Loucy (cell line): ENCODE data around the gene TAL2.

Experiments
- H2AFZ ChIP-seq: fragments of 200-600 bp; sonication (generic); 2 replicates; pipeline ENCODE4 v1.6.0; 2016; ENCODE audit warnings: antibody characterized with exemption, mild to moderate bottlenecking, low read length, moderate library complexity
- H3F3A ChIP-seq: fragments of 200-600 bp; 2 replicates; pipeline ENCODE4 v1.6.0; 2016; ENCODE audit warnings: antibody characterized with exemption, low read depth, mild to moderate bottlenecking
- H3K27me3 ChIP-seq: fragments of 200-600 bp; sonication (generic); 2 replicates; pipeline ENCODE4 v1.6.1; 2014; ENCODE audit warnings: low read length, mild to moderate bottlenecking; ENCODE audit not compliant: insufficient read depth, poor library complexity, severe bottlenecking
- H3K36me3 ChIP-seq: fragments of 200-600 bp; sonication (generic); 2 replicates; pipeline ENCODE4 v1.6.1; 2016; ENCODE audit warnings: low read length; ENCODE audit not compliant: insufficient read depth
- H3K4me1 ChIP-seq: fragments of 200-600 bp; sonication (generic); 2 replicates; pipeline ENCODE4 v1.5.1; 2014; ENCODE audit warnings: low read length, mild to moderate bottlenecking; ENCODE audit not compliant: insufficient read depth, poor library complexity, severe bottlenecking
- H3K4me2 ChIP-seq: fragments of 200-600 bp; sonication (generic); 2 replicates; pipeline ENCODE4 v1.6.0; 2014; ENCODE audit warnings: antibody characterized with exemption, low read length, low read depth, mild to moderate bottlenecking; ENCODE audit not compliant: poor library complexity, severe bottlenecking
- H3K4me3 ChIP-seq: fragments of 200-600 bp; sonication (generic); 2 replicates; pipeline ENCODE4 v1.5.1; 2014; ENCODE audit warnings: low read length, mild to moderate bottlenecking, mixed read lengths; ENCODE audit not compliant: poor library complexity, severe bottlenecking
- H3K79me2 ChIP-seq: fragments of 200-600 bp; sonication (generic); 2 replicates; pipeline ENCODE4 v1.6.1; 2014; ENCODE audit warnings: low read length; ENCODE audit not compliant: insufficient read depth
- H3K9ac ChIP-seq: fragments of 200-600 bp; sonication (generic); 2 replicates; pipeline ENCODE4 v1.6.0; 2014; ENCODE audit warnings: mild to moderate bottlenecking, low read depth, low read length, moderate library complexity; ENCODE audit not compliant: poor library complexity, severe bottlenecking
- H3K9me2 ChIP-seq: fragments of 200-600 bp; sonication (generic); replicated peaks from 2 replicates; pipeline ENCODE4 v1.6.1; 2016; ENCODE audit warnings: low read depth, low read length, mixed read lengths
- H3K9me3 ChIP-seq: fragments of 200-600 bp; sonication (generic); 2 replicates; pipeline ENCODE4 v1.6.1; 2014; ENCODE audit warnings: mild to moderate bottlenecking, antibody characterized with exemption, low read length, low read depth; ENCODE audit not compliant: insufficient read depth
- H4K20me1 ChIP-seq: fragments of 200-600 bp; sonication (generic); 2 replicates; pipeline ENCODE4 v1.6.0; 2014; ENCODE audit warnings: antibody characterized with exemption, low read length, mild to moderate bottlenecking; ENCODE audit not compliant: insufficient read depth, poor library complexity, severe bottlenecking
- EZH2phosphoT487 ChIP-seq: fragments of 200-600 bp; IDR thresholded peaks from 2 replicates; pipeline ENCODE4 v1.6.1; 2018; ENCODE audit warnings: antibody characterized with exemption, mild to moderate bottlenecking, moderate library complexity, borderline replicate concordance
- TF ChIP-seq, protein P1 (sequence below): fragments of 200-600 bp; sonication (generic); conservative IDR thresholded peaks from 2 replicates; pipeline ENCODE4 v1.5.1; 2014; ENCODE audit warnings: mild to moderate bottlenecking, antibody characterized with exemption, low read length

The TAL2 gene

GRCh38 chr9:105681313-105681712 lies 19.1 kb downstream of the TAL2 start:
- no peak overlapping the region for H2AFZ ChIP-seq
- no peaks in the 10 kb centered on the region for H3K27me3 ChIP-seq
- TF ChIP-seq EZH2phosphoT487, result no peak
- TF ChIP-seq, protein P1, sequence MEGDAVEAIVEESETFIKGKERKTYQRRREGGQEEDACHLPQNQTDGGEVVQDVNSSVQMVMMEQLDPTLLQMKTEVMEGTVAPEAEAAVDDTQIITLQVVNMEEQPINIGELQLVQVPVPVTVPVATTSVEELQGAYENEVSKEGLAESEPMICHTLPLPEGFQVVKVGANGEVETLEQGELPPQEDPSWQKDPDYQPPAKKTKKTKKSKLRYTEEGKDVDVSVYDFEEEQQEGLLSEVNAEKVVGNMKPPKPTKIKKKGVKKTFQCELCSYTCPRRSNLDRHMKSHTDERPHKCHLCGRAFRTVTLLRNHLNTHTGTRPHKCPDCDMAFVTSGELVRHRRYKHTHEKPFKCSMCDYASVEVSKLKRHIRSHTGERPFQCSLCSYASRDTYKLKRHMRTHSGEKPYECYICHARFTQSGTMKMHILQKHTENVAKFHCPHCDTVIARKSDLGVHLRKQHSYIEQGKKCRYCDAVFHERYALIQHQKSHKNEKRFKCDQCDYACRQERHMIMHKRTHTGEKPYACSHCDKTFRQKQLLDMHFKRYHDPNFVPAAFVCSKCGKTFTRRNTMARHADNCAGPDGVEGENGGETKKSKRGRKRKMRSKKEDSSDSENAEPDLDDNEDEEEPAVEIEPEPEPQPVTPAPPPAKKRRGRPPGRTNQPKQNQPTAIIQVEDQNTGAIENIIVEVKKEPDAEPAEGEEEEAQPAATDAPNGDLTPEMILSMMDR, result no peak
- H3K9me3 ChIP-seq, result no peaks in the 10 kb centered on the region
- no peaks in the 10 kb centered on the region for H3K36me3 ChIP-seq
- no peaks in the 10 kb centered on the region for H3K79me2 ChIP-seq
- H3K9me2 ChIP-seq, result no peaks in the 10 kb centered on the region
- peaks cover 13% of the 10 kb centered on the region for H3K4me1 ChIP-seq
- H3F3A ChIP-seq, result no peaks in the 10 kb centered on the region
- no peak overlapping the region for H3K9ac ChIP-seq
- no peaks in the 10 kb centered on the region for H4K20me1 ChIP-seq
- H3K4me2 ChIP-seq, result peak overlapping the region; percentile 14
- no peak overlapping the region for H3K4me3 ChIP-seq

- Histone ChIP-seq H2AFZ (no peak overlapping the region), H3K79me2 (no peaks in the 10 kb centered on the region), H3K27me3 (no peaks in the 10 kb centered on the region), H3K36me3 (no peaks in the 10 kb centered on the region), H3F3A (no peaks in the 10 kb centered on the region), H4K20me1 (no peaks in the 10 kb centered on the region), H3K4me2 (no peak overlapping the region), H3K4me3 (no peak overlapping the region), H3K9ac (no peak overlapping the region), H3K9me2 (no peaks in the 10 kb centered on the region), H3K4me1 (peaks cover 13% of the 10 kb centered on the region), H3K9me3 (no peaks in the 10 kb centered on the region)
- no peak for TF ChIP-seq EZH2phosphoT487
- TF ChIP-seq, protein P1, result no peak
These were observed 19.5 kb downstream of the TAL2 start for GRCh38 chr9:105681724-105682123.

DNA sequence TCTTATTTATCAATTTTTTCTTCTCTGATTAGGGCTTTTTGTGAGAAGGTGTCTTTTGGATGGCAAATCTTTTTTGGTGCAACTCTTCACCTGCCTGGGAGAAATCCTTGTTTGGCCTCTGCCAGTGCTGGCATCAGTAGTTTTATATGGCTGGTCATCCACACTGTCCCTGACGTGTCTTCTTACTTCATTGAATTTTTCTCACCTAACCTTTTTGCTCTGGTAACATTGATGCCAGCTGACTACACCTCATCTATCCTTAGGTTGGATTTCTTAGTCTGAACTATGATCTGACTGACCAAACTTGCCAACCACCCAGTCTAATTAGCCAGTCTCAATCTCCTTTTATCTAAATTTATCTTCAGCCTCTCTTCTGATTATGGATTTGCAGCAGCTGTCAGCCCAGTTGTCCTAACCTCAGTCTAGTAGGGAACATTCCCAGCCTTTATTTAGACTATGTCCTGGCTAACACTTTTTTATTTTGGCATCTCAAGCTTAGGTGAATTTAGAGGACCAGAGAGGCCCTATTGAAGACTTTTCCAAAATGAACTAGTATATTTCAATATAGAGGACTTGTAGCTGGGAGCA lies 21.5 kb downstream of the TAL2 start:
- TF ChIP-seq EZH2phosphoT487, result no peak
- TF ChIP-seq, protein P1, result no peak
- H4K20me1 ChIP-seq, result no peaks in the 10 kb centered on the region
- no peak overlapping the region for H3K4me3 ChIP-seq
- H2AFZ ChIP-seq, result no peak overlapping the region
- no peak overlapping the region for H3K4me2 ChIP-seq
- no peak overlapping the region for H3K9ac ChIP-seq
- H3K9me3 ChIP-seq, result no peaks in the 10 kb centered on the region
- no peaks in the 10 kb centered on the region for H3K27me3 ChIP-seq
- H3K36me3 ChIP-seq, result no peaks in the 10 kb centered on the region
- no peaks in the 10 kb centered on the region for H3F3A ChIP-seq
- no peaks in the 10 kb centered on the region for H3K9me2 ChIP-seq
- no peaks in the 10 kb centered on the region for H3K79me2 ChIP-seq
- H3K4me1 ChIP-seq, result peaks cover 13% of the 10 kb centered on the region
